GM18507 (cell line): ENCODE data around the gene GOLGA6L22.
"Not testable (repeated sequence)": the region's sequence is repeated elsewhere in the genome, so short reads cannot be mapped to it uniquely, and the experiment has no call there.

Source experiments
- DNase-seq: peaks from one replicate; pipeline ENCODE4 v3.0.0; 2011; ENCODE audit warnings: low read depth; ENCODE audit not compliant: insufficient read length; ENCODE audit errors: extremely low spot score
- FAIRE-seq: peaks from 2 replicates; lab custom pipeline; 2011; peaks lifted over from hg19 to GRCh38; lab: Jason Lieb, UNC

The GOLGA6L22 gene, protein sequence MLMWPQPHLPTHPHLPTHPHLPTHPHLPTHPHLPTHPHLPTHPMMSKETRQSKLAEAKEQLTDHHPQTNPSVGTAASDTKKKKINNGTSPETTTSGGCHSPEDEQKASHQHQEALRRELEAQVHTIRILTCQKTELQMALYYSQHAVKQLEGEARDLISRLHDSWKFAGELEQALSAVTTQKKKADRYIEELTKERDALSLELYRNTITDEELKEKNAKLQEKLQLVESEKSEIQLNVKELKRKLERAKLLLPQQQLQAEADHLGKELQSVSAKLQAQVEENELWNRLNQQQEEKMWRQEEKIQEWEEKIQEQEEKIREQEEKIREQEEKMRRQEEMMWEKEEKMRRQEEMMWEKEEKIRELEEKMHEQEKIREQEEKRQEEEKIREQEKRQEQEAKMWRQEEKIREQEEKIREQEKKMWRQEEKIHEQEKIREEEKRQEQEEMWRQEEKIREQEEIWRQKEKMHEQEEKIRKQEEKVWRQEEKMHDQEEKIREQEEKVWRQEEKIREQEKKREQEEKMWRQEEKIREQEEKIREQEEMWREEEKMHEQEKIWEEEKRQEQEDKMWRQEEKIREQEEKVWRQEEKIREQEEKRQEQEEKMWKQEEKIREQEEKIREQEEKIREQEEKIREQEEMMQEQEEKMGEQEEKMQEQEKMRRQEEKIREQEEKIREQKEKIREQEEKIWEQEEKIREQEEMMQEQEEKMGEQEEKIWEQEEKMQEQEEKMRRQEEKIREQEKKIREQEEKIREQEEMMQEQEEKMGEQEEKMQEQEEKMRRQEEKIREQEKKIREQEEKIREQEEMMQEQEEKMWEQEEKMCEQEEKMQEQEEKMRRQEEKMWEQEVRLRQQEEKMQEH

DNA sequence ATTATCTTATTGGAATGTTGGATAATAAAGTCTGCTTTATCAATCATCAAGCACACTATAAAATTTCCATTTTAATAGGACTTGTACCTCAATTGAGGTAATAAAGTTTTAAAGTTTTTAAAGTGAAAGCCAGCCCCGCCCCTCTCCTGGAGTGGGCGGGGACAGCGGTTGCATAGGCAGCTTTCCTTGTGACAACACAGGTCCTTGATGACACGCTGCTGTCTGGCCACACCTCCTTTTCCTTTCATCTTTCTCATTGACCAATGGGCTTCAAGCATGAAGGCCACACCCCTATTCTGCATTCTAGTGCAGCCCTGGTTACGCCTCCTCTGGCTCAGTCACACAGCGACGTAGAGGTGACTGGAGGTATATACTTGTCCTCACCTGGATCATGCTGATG lies at the start of gene GOLGA6L22:
Gene GOLGA6L22 (plus strand): TSS at position 301 of the 400 bp plus-strand sequence. CDS start 91 bp downstream, at position 392.
- not testable (repeated sequence) for FAIRE-seq, DNase-seq

DNA sequence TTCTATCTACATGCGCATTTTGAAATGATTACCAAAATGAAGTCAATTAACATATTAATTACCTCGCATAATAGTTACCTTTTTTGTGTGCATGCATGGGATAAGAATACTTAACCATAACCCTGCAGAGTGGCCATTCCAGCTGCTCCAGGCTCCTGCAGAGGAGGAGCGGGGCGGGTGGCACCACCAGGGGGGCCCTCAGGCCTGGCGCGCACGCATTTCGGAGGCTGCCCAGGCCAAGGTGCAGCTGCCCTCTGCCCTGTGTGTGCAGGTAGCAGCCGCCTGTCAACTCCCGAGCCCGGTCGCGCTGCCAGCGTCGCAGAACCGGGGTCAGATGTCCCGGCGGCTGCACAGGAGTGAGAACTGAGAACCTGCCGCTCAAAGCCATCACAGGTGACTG lies 41.4 kb upstream of the GOLGA6L22 start:
- FAIRE-seq, DNase-seq: not testable (repeated sequence)

DNA sequence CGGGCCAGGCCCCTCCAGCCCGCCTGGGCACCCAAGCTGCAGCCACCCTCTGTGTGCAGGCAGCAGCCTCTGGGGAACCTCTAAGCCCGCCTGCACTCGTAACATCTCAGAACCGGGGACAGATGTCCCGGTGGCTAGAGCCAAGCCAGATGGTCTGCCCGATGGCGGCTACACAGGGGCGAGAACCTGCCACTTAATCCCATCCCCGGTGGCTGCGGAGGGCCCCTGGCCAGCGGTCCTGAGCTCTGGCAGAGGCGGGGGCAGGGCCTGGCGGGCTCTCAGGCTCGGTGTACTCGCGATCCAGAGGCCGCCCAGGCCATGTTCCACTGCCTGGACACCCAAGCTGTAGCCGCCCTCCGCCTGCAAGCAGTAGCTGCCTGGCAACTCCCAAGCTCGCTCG lies 40.9 kb upstream of the GOLGA6L22 start:
- not testable (repeated sequence) for FAIRE-seq, DNase-seq

DNA sequence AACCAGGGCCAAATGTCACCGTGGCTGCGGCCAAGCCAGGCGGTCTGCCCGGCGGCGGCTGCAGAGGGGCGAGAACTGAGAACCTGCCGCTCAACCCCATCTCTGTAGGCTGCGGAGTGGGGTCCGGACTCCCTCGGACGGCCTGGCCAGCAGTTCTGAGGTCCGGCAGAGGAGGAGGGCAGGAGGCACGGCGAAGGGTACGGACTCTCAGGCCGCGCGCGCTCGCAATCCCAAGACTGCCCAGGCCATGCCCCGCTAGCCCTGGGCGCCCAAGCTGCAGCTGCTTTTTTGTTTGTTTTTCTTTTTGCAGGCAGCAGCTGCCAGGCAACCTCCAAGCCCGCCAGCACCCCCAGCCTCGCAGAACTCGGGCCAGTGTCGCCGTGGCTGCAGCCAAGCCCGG lies 40.5 kb upstream of the GOLGA6L22 start:
- not testable (repeated sequence) for DNase-seq, FAIRE-seq

DNA sequence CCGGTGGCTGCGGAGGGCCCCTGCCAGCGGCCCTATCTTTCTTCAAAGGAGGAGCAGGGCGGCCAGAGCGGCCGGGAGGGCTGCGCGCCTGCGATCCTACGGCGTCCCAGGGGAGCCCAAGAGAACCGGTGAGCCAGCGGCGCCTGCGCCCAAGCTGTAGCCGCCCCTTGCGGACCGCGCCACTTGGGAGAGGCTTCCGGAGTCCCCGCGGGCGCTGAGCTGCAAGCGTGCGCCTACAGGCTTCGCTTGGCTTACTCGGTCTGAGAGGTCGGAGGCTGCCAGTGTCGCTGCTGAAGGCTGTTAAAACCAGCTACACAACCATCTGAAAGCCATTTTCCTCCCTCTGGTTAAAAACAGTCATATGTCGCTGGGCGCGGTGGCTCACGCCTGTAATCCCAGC lies 40.0 kb upstream of the GOLGA6L22 start:
- not testable (repeated sequence) for FAIRE-seq, DNase-seq

DNA sequence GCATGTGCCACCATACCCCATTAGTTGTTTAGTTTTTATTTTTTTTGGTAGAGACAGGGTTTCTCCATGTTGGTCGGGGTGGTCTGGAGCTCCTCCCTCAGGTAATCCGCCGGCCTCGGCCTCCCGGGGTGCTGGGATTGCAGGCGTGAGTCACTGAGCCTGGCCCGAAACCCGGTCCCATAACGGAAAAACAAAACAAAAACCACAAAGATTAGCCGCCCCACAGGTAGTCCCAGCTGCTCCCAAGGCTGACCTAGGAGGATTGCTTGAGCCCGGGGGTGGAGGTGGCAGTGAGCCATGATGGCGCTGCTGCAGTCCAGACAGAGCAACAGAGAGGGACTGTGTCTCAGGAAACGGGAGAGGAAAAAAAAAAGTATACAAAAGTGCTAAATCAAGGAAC lies 38.4 kb upstream of the GOLGA6L22 start:
- not testable (repeated sequence) for FAIRE-seq, DNase-seq

DNA sequence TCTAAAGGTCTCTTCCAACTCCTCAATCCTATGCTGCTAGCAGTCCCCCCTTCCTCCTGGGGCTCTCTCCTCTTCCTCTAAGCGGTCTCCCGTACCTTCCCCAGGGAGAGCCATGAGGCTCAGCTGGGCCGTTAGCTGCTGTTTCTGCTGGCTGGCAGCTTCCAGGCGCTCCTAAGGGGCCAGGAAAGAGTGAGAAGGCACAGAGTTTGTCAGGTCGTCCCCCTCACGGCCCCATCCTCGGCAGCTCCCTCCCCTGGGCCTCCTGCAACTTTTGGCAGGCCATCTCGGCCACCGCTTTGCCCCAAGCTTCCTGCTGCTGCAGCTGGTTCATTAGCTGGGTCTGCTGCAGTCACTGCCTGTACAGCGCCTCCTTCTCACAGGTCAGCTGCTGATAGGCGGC lies 29.3 kb upstream of the GOLGA6L22 start:
- not testable (repeated sequence) for FAIRE-seq, DNase-seq

DNA sequence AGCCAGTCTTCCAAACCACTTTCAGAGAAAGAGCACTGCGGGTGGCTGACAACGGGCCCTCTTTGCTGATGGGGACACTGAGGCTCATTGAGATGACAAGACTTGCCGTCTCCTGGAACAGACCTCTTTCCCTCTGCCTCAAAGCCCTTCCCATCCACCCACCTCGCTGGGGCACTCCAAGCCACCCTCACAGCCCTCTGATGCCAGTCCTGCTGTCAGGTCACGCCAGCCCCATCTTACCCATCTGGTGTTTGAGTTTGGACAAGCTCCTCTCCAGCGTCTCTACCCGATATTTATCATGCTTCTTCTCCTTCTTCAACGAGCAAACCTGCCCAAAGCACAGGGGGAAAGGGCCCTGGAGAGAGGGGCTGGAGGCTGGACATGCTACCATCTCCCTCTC lies 27.0 kb upstream of the GOLGA6L22 start:
- not testable (repeated sequence) for DNase-seq, FAIRE-seq

DNA sequence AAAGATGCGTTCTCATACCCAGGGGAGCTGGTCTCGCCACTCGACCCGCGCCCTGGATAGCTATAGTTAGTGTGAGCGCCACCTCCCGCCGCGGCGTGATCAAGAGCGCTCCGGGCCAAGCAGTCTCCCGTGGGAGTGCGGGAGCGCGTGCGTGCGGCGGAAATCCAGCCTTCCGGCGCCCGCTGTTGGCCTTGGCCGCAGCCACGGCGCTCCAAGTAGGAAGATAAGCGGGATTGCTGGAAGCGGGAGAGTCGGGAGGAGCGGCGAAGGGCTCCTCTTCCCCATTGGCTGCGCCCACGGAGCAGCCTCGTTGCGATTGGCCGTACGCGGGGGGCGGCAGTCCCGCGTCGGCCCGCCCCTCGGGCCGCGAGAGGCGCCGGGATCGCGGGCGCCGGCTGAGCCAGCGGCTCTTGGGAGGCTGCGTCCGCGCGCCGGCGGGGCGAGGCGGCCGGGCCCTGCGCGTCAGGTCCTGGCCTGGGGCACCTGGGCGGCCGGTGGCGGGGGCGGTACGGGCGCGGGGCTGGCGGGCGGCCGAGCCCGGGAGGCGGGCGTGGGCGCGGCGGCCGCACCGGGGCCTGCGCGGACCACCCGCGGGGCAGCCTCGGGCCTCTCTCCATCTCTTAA lies 35.9 kb downstream of the GOLGA6L22 start:
- DNase-seq, FAIRE-seq: not testable (repeated sequence)

DNA sequence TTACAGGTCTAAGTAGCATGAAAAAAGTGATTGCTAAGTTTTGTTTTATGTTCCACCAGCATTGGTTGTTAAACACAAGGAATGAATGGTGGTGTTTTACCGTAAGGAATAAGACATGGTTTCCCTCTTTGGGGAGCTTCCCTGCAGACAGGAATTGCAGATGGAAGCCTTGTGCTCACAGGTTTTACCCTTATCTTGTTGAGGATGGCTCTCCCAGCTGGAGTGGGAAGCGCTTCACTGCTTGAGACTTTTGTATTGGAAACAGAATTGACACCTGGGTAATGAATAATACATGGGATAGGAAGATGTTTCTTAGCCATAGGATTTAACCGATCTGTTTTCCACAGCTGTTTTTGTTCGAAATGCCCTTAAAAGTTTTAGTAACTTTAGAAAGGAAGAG lies 38.5 kb downstream of the GOLGA6L22 start:
- DNase-seq, FAIRE-seq: not testable (repeated sequence)

DNA sequence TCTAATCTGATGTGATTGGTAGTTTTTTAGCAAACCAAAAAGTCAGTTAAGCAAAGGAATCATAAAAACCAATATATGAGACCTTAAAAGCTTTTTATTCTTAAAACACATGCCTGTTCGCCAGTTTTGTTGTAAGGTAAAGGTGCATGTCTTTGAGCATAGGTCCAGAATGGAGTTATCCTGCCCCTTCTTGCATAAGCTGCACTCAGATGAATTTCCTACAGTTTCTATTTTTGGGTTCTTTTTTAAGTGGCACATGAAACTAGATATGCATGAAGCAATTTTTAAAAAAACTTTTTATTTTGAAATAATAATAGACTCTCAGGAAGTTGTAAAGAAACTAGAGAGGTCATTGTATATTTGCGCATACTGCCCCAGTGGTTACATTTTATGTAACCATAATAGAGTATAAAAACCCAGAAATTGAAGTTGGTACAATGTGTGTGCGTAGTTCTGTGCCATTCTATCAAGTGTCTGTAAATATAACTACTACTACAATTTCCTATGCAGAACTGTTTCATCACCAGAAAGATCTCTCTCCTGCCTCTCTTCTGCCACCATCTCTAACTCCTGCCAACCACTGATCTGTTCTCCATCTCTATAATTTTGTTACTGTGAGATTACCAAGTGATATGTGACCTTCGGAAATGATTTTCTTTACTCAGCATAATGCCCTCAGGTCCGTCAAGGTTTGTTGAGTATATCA lies 39.7 kb downstream of the GOLGA6L22 start:
- FAIRE-seq, DNase-seq: not testable (repeated sequence)

DNA sequence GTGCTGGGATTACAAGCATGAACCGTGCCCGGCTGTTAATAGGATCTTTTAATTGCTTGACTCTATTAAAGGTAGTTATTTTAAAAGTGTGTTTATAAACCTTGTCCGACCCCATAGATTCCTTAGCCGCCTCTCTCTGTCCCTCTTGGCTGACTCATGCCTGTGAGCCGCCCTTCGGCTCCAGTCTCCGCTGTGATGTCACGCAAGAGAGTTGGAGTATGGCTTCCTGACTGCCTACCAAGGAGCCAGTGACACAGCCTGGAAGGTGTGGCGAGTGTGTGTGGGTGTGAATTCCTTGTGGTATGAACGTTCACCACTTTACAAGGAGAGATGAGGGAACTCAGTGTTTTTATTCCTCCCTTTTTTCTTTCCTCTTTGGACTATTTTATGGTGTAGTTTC lies 43.6 kb downstream of the GOLGA6L22 start:
- not testable (repeated sequence) for DNase-seq, FAIRE-seq

DNA sequence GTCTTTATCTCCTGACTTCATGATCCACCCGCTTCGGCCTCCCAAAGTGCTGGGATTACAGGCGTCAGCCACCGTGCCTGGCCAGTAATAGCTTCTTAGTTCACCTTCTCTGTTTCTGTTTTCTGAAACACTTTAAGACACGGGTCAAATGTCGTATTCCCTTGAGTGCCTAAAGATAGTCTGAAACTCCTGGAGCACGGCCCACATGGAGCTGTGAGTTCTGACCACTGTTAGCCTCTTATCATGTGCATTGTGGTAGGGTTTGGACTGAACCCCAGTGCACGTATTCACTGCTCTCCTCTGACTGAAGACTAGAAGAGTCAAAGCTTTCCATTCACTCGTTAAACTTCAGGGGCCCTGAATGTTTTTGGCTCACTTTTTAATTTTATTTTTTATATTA lies 48.3 kb downstream of the GOLGA6L22 start:
- not testable (repeated sequence) for DNase-seq, FAIRE-seq

DNA sequence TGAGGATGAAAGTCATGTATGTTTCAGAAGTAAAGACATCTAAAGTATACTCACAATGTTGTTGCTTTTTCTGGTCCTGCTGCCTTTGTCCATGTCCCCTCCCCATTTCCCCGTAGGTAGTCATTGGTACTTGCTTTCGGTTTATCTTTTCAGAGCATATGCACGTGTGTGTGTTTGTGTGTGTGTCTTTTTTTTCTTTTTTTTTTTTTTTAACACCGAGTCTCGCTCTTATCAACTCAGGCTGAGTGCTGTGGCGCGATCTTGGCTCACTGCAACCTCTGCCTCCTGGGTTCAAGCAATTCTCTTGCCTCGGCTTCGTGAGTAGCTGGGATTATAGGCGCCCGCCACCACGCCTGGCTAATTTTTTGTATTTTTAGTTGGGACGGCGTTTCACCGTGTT lies 57.4 kb downstream of the GOLGA6L22 start:
- DNase-seq, FAIRE-seq: not testable (repeated sequence)
